ENCODE measurements around the gene PLXNB2.

PLXNB2 gene

DNA sequence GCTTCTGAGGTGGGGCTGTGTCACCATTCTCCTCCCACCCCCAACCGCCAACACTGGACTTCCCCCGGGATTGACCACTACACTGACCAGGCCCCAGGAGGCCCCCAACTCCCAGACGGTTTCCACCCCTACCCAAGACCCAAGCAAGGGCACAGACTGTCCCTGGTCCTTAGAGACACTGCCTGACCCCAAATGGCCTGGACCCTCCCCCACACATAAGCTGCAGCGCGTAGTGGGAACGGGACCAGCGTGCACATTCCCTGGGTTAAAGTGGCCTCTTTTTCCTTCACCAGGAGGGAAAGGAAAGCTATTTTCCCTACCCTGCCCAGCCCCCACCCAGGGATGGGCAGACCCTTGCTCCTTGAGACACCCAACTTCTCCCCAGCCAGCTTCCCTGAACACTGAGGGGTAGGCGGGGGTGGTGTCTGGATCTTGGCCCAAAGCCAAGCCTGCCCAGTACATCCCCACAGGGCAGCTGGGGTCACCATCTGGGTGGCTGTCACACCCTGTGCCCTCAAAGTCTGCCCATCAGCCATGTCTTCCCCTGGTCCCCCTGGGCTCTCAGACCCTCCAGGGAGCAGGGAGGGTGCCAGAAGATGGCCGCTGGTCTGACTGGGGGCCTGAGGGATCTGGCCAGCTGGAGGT is 44.4 kb downstream of the PLXNB2 start:
- no peak for DNase-seq

- no peak for DNase-seq
Measured at GRCh38 chr22:50262460-50262911, 45.0 kb downstream of the PLXNB2 start.

DNA sequence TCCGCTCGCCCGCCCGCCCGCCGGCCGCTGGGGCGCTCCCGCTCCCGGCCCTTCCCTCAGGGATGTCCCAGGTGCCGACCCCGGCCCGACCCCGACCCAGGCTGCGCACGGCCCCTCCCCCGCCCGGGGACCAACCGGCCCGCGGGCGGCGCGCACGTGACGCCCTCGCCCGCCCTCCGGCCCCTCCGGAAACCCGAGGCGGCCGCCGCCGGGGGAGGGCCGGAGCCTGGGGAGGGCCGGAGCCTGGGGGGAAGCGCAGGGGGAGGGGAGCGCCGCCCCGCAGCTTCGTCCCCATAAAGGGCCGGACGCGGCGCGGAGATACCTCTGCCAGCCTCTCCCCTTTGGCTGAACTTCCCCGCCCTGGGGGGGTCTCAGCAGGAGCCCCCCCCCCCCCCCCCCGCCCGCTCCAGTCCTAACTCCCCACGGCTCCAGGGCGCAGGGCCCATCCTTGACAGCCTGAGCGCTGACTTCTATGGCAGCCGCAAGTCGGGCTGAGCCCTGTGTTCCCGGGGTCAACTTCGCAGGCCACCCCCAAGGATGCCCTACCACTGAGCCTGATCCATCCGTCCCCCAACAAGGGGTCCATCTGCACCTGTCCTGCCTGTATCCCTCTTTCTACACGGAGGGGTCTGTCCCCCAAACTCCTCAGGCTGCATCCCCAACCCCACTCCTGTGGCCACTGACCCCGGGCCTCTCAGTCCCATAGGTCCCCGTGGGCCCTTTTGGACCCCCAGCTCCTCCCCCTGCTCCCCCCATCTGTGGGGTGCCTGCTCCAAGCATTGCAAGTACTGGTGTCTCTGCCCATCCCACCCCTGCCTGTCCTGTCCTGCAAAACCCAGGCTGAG is 45.6 kb downstream of the PLXNB2 start, which contains the start of gene MAPK12:
TSS of gene MAPK12 (minus strand) at position 69 of the 845 bp plus-strand sequence. CDS start 174 bp downstream, outside the sequence.
- DNase-seq: no peak

- peak; percentile 75 for DNase-seq
Measured at GRCh38 chr22:50260801-50261614, 46.4 kb downstream of the PLXNB2 start.

- no peak for DNase-seq
Measured at GRCh38 chr22:50260434-50260800, 47.0 kb downstream of the PLXNB2 start.

DNA sequence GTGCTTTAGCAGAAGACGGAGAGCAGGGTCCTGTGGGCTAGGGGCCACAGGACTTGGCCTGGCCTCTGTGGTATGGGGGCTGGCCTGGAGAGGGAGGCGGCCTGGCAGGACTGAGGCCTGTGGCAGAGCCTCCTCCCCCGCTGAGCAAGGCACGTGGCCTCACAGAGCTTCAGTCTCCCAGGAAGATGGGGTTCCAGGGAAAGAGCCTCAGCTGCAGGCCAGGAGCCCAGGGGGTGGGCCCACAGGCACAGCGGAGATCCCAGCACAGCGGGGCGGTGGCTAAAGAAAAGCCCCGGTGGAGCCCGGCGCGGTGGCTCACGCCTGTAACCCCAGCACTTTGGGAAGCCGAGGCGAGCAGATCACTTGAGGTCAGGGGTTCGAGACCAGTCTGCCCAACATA is 48.1 kb downstream of the PLXNB2 start:
- DNase-seq: no peak

DNA sequence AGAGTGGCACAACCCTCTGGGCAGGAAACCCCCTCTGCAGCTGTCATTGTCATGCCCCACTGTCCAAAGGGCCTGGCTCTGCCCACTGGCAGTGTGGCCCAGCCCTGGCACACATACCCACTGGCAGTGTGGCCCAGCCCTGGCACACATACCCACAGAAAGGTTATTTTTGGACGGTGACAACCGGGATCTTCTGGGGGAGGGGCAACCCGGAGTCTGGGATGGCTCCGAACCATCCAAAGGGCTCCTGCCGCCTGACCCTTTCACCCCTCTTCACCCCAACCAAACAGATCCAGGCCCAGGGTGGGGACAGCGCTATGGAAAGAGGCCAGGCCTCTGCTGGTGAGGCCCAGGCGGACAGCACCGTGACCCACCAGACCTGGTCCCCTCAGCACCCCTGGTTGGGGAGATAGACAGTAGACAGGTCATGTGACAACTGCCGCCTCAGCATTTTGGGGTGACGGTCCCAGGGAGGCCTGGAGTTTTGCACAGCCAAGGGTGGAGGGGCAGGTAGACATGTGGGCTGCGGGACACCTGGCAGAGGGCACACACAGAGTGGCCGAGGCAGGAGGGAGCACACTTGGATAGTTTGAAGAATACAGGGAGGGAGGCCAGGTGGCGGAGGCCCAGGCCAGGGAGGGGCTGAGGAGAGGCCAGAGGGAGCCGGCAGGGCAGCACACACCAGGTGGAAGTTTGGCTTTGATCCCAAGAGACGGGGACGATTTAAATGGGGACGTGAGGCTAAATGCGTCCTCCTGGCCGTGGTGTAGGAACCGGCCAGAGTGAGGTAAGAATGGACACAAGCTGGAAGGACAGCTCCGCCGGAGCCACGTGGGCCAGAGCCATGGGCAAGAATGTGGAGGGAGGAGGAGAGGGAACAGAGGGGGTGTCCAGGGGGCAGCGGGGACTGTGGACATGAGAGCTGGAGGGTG is 48.8 kb downstream of the PLXNB2 start:
- DNase-seq: no peak

DNA sequence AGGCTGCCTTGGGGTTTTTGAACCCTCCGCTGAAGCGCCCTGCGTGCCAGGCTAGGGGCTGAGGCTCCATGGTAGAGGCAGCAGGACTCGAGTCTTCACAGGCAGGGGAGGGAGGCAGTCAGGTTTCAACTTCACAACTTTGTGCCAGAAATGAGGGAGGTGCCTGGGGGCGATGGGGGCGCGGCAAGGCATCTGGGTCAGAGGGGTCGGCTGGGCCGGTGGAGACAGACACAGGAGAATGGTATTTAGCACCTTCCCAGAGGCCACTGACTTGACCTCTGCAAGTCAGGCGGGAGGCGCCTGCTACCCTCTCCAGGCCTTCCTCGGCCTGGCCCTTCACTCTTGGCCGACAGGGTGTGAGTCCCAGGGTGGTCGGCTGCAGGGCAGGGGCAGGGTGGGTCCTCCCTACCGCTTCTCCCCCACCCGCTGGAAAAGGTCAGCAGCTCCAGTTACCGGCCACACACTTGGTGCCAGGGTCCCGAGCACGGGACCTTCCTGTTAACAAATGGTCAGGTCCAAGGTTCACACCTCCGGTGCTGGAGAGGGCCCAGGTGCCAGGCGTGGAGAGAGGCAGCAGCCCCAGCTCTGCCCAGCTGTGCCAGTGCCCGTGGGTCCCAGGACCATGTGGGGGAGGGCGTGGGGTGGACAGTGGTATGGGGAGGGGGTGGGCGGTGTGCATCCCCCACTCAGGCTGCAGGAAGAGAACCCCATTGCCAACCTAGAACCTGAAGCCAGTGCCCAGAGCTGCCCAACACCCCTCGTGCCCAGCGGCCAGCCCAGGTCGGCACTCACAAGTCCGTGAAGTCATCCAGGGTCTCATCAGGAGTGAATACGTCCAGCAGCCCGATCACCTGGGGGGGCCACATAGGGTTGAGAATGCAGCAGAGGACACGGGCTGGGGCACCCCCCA is 49.7 kb downstream of the PLXNB2 start:
- DNase-seq: no peak

GRCh38 chr22:50257041-50257440 is 50.4 kb downstream of the PLXNB2 start:
- no peak for DNase-seq

DNA sequence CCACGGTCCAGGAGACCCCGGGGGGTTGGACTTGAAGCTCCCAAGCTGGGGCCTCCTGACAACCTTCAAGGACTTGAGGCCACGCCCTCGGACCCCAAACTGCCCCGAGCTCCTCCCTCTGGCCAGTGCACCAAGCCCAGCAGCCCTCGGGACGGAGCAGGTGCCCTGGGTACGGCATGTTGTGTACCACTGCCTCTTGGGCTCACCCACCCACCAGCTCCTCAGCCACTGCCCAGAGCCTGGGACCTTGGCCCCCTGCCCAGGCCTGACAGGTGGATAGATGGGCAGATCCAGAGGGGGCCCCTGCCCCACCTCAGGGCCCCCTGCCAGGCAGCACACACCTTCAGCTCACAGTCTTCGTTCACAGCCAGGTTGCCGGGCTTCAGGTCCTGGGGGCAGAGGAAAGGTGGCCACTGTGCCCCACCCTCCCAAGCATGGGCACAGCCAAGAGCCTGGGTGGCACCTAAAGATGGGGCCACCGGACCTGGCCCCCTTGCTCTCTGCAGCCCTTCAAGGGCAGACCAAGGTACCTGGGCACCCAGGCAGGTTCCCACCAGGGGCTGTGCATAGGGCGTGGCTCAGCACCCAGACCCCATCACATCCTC is 51.1 kb downstream of the PLXNB2 start:
- DNase-seq: no peak

DNA sequence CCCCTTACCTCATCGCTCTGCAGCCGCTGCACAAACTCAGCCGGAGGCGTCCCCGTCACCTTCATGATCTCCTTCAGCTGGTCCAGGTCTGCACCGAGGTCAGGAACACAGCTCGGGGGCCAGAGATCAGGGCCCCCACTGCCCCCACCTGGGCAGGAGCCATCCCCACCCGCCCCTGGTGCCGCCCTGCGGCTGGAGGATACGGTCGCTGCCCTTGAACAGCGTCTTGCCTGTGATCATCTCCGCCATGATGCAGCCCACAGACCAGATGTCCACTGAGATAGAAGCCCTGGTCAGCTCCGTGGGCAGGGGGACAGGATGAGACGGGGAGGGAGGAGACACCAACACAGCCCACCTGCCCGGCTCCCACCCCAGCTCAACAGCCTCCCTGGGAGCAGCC is 51.8 kb downstream of the PLXNB2 start:
- no peak for DNase-seq

DNA sequence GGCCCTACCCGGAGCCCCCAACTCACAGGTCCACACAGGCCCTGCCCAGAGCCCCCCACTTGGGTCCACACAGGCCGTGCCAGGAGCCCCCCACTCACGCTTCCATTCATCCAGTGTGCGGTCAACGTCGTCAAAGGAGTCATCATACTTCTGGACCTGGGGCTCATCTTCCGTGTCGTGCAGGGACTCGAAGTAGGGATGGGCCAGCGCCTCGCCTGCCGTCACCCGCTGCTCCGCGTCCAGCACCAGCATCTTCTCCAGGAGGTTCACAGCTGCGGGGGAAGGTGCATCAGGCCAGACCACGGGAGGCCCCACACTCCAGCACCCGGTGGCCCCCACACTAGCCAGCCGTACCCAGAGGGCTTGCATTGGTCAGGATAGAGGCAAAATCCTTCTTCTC is 52.3 kb downstream of the PLXNB2 start:
- no peak for DNase-seq

GRCh38 chr22:50253941-50254340 is 53.5 kb downstream of the PLXNB2 start:
- DNase-seq: no peak

DNA sequence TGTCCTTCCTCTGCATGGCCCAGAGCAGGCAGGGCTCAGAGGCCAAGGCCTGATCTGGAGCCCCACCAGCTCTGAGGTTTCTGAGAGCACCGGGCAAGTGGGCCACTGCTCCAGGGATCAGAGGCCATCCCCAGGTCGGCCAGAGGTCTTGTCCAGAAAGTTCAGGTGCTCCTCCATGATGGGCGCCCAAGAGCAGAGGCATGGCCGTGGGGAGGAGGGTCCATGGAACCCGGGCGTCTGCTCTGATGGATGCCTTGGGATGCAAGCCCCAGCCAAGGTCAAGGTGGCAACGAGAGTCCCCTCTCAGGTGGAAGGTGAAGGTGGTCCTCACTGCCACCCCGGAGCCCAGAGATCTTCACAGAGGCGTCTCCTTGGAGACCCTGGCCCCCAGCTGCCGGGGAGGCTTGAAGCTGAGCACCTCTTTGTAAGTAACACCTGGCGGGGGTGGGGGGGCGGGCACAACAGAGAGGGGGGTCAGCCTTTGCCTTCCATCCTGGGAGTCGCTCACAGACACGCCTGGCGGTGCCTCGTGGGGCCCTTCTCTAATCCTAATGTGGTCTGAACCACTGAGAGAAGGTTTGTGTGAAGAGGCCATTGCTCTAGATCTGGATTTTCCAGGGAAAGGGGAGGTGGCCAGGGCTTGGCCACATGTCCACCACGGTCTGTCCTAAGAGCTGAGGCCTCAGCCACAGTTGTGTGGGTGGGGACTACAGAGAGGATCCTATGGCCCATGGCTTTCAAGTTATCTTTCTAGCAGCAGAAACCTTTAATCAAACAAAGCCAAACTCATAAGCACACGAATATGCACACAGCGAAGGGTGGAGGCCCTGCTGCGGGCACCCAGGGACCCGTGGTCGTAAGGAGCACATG is 54.2 kb downstream of the PLXNB2 start:
- DNase-seq: no peak

DNA sequence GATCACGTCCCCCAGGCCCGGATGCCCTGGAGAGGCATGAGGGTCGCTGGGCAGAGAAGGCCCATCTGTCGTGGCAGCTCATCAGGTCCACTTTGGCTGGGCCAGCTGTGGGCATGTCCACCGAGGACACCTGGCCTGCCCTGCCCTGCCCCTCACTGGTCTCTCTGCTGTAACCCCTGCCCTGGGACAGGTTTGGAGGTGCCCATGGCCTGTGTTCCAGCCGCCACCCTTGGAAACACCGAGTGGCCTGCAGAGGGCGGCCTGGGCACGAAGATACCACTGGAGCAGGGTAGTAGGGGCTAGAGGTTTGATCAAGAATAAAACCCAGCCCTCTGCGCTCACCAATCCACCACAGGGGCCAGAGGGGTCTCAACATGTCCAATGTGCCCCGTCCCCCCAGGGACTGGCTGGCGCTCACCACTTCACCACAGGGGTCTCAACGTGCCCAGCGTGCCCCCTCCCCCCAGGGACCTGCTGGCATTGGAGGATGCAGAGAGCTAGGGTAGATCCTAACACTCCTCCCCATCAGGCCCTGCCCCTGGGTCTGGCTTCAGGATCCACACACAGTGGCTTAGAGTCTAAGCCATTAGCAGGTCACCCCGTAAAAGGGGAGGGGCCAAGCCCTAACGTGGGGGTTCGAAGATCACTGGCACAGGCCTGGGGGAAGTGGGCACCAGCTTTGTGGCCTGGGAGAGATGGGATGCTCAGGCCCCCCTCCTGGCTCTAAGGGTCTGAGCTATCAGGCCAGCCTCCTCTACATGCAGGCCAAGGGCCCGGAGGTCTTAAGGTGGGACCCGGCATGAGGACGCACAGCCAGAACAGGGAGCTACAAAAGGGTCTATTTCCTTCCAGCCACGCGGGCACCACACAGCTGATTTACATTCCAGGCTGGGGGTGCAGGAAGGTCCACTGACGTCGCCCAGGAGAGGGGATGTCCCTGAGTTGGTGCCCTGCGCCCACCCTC is 55.1 kb downstream of the PLXNB2 start:
- peak; percentile 90 for DNase-seq

- DNase-seq: no peak
Measured at GRCh38 chr22:50251477-50252081, 55.9 kb downstream of the PLXNB2 start.

DNA sequence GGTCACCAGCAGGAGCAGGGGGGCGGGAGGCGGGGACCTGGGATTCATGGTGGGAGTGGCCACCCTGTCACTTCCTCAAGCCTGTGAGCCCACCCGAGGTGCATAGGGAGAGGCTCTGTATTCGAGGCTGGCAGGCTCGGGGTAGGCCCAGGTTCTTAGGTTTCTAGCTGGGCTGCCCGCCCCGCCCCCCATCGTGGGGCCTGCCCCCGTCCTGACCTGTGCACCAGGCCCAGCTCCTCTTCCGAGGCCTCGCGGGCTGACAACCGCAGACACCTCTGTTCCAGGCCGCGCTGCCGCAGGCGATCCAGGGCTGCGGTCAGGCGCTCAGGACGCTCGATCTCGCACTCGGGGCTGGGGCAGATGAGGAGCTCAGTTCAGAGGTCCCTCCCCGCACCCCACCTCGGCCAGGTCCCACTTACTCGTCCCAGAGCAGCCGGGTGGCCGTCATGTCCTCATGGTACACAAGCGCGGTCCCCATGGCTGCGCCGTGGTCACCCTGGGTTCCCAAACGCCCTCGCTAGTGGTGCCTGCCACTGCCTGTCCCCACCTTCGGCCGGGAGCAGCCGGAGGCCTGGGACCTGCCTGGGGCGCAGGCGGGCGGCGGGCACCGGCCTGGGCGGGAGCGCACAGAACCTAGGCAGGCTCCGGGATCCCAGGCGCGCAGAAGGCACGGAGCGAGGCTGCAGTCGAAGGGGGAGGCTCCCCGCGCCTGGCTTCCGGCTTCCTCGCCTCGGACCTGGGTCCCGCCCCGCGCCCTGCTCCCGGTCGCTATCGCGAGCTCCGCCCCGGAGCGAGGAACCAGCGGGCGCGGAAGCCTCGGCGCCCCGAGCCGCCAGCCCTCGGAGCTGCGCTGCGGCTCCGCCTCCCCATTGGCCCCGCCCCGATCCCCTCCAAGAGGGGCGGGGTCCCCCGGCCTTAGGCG is 56.6 kb downstream of the PLXNB2 start, which contains the start of gene HDAC10:
TSS of gene HDAC10 (minus strand) at position 711 of the 922 bp plus-strand sequence. CDS start at position 478, 233 bp downstream.
- DNase-seq: peak; percentile 89
